ENCODE measurements around the gene ARHGAP45.
A peak's percentile ranks its signal among the peaks of the same experiment; 100 is the strongest.

Gene ARHGAP45

GRCh38 chr19:1133471-1133929 lies 66.5 kb downstream of the ARHGAP45 start:
- peak; percentile 42 for DNase-seq

GRCh38 chr19:1134431-1134830 lies 67.5 kb downstream of the ARHGAP45 start:
- DNase-seq = no peak

GRCh38 chr19:1135454-1135853 lies 68.5 kb downstream of the ARHGAP45 start:
- DNase-seq = no peak

GRCh38 chr19:1136201-1136600 lies 69.2 kb downstream of the ARHGAP45 start:
- DNase-seq = no peak
